Cardiac muscle cell (in vitro differentiated cells and primary cell): Measurements from ENCODE around the gene SPECC1. TPM values are rescaled to one million over a fixed set of nuclear protein-coding genes. Genes with fewer than 3 reads are reported as not detected.

Experiments
- DNase-seq, 2 donors: peaks; one replicate each; pipeline versions ENCODE4 v3.0.0 to v3.0.0-alpha.2; 2010 to 2017; ENCODE audit warnings: low read depth in 1 of 2, low spot score in 1 of 2
- H3K27ac ChIP-seq: fragments of 200-600 bp; sonication (generic); 2 replicates; pipeline ENCODE4 v1.5.1; 2016
- H3K27me3 ChIP-seq: fragments of 200-600 bp; sonication (generic); 2 replicates; pipeline ENCODE4 v1.6.0; 2016; ENCODE audit warnings: control low read depth
- H3K36me3 ChIP-seq: fragments of 200-600 bp; sonication (generic); 2 replicates; pipeline ENCODE4 v1.5.1; 2016; ENCODE audit warnings: control low read depth
- H3K4me1 ChIP-seq: fragments of 200-600 bp; sonication (generic); 2 replicates; pipeline ENCODE4 v1.8.1; 2017; ENCODE audit warnings: low read depth, mild to moderate bottlenecking, mixed run types
- H3K4me3 ChIP-seq: fragments of 200-600 bp; sonication (generic); 2 replicates; pipeline ENCODE4 v1.5.1; 2016; ENCODE audit warnings: mild to moderate bottlenecking
- H3K9me3 ChIP-seq: fragments of 200-600 bp; sonication (generic); 2 replicates; pipeline ENCODE4 v1.5.1; 2017; ENCODE audit warnings: low read depth, mild to moderate bottlenecking, control low read depth
- CTCF ChIP-seq: IDR thresholded peaks from 2 replicates; pipeline ENCODE4 v1.5.1; 2012; ENCODE audit warnings: low read depth, mild to moderate bottlenecking, low read length
- polyA plus RNA-seq: library from polyadenylated mRNA; unstranded; fragments of >200 nt; fragmentation: Nextera tagmentation; extraction: Ambion mirVana; gene quantifications from 2 replicates; pipeline ENCODE4 v1.2.1, GENCODE V29; 2016
- total RNA-seq: library from RNA; depleted of rRNA; stranded (reverse); fragments of >200 nt; gene quantifications from 2 replicates; pipeline ENCODE4 v1.2.3, GENCODE V29; 2016

SPECC1 gene
- total and polyA plus RNA-seq, 2 experiments from 2014 or later: 13.6 to 48.7 TPM

GRCh38 chr17:20053361-20053964 lies 44.3 kb downstream of the SPECC1 start:
- H3K4me1 ChIP-seq: no peaks in the 10 kb centered on the region
- no peaks in the 10 kb centered on the region for H3K36me3 ChIP-seq
- H3K4me3 ChIP-seq: no peak overlapping the region
- H3K9me3 ChIP-seq: no peaks in the 10 kb centered on the region
- no peaks in the 10 kb centered on the region for H3K27me3 ChIP-seq
- TF ChIP-seq CTCF: no peak
- DNase-seq: no peak
- no peak overlapping the region for H3K27ac ChIP-seq

GRCh38 chr17:20059728-20060188 lies 50.6 kb downstream of the SPECC1 start:
- H3K4me3 ChIP-seq: no peak overlapping the region
- no peaks in the 10 kb centered on the region for H3K36me3 ChIP-seq
- no peaks in the 10 kb centered on the region for H3K9me3 ChIP-seq
- no peak overlapping the region for H3K27ac ChIP-seq
- peak in 1 of 2 donors; percentile 11 for DNase-seq
- no peaks in the 10 kb centered on the region for H3K27me3 ChIP-seq
- no peaks in the 10 kb centered on the region for H3K4me1 ChIP-seq
- TF ChIP-seq CTCF: no peak

- H3K27me3 ChIP-seq: no peaks in the 10 kb centered on the region
- no peak overlapping the region for H3K4me3 ChIP-seq
- TF ChIP-seq CTCF: no peak
- peak in 1 of 2 donors; percentile 95 for DNase-seq
- no peak overlapping the region for H3K27ac ChIP-seq
- H3K4me1 ChIP-seq: no peaks in the 10 kb centered on the region
- no peaks in the 10 kb centered on the region for H3K36me3 ChIP-seq
- no peaks in the 10 kb centered on the region for H3K9me3 ChIP-seq
Observed at GRCh38 chr17:20063665-20064648, 54.8 kb downstream of the SPECC1 start.

- H3K36me3 ChIP-seq: no peaks in the 10 kb centered on the region
- no peak overlapping the region for H3K27ac ChIP-seq
- DNase-seq: peak in 1 of 2 donors; percentile 90
- H3K4me1 ChIP-seq: no peaks in the 10 kb centered on the region
- H3K9me3 ChIP-seq: no peaks in the 10 kb centered on the region
- no peak overlapping the region for H3K4me3 ChIP-seq
- H3K27me3 ChIP-seq: no peaks in the 10 kb centered on the region
- no peak for TF ChIP-seq CTCF
Observed at GRCh38 chr17:20066253-20066652, 57.1 kb downstream of the SPECC1 start.

- no peak for DNase-seq
Observed at GRCh38 chr17:20067711-20068110, 58.6 kb downstream of the SPECC1 start.

More at GRCh38 chr17:20067711-20068110, 58.6 kb downstream of the SPECC1 start:
- Histone ChIP-seq H3K4me3 (no peak overlapping the region), H3K27me3 (no peaks in the 10 kb centered on the region), H3K9me3 (no peaks in the 10 kb centered on the region), H3K36me3 (no peaks in the 10 kb centered on the region), H3K27ac (no peak overlapping the region), H3K4me1 (no peaks in the 10 kb centered on the region)
- no peak for TF ChIP-seq CTCF
